HepG2 (cell line): ENCODE data around the gene ITGB7. TPM values are rescaled to one million over a fixed set of nuclear protein-coding genes. Genes with fewer than 3 reads are reported as not detected.
A peak's percentile ranks its signal among the peaks of the same experiment; 100 is the strongest.

Experiments
- AKAP8 ChIP-seq: sonication (generic); formaldehyde crosslinking; IDR thresholded peaks from 2 replicates; pipeline ENCODE4 v1.5.1; 2020; ENCODE audit warnings: mild to moderate bottlenecking, missing genetic modification reagents
- GATAD1 ChIP-seq: IDR thresholded peaks from 2 replicates; pipeline ENCODE4 v1.6.1; 2016; ENCODE audit warnings: missing genetic modification reagents, missing compliant biosample characterization
- ZFX ChIP-seq: sonication (generic); formaldehyde crosslinking; IDR thresholded peaks from 2 replicates; pipeline ENCODE4 v1.4.0; 2020; ENCODE audit warnings: mild to moderate bottlenecking, low read depth, missing genetic modification reagents, moderate library complexity
- ZNF136 ChIP-seq: sonication (generic); formaldehyde crosslinking; IDR thresholded peaks from 2 replicates; pipeline ENCODE4 v1.8.1; 2022; ENCODE audit warnings: low read depth, mild to moderate bottlenecking, moderate library complexity, missing genetic modification reagents
- ZNF496 ChIP-seq: sonication (generic); formaldehyde crosslinking; IDR thresholded peaks from 2 replicates; pipeline ENCODE4 v1.8.1; 2023; ENCODE audit warnings: mild to moderate bottlenecking, moderate library complexity, missing genetic modification reagents; ENCODE audit not compliant: insufficient replicate concordance
- polyA plus RNA-seq, 8 experiments: library from polyadenylated mRNA; depleted of rRNA in 3 of 8; stranded (reverse) in 7 of 8; unstranded in 1 of 8; fragments of >200 nt; fragmentation: Illumina TruSeq in 4 of 8; extraction: Trizol in 4 of 8; gene quantifications; 2 replicates each; pipeline versions ENCODE4 v1.2.1 to v1.2.3, GENCODE V29; 2011 to 2016; ENCODE audit warnings: low read depth in 4 of 8, missing spikeins in 1 of 8, mixed read lengths in 1 of 8; ENCODE audit not compliant: insufficient read depth in 1 of 8
- total RNA-seq, 5 experiments: library from RNA; depleted of rRNA; stranded (reverse); fragments of >200 nt; fragmentation: Illumina TruSeq; extraction: Trizol; gene quantifications; 2 replicates each; pipeline ENCODE4 v1.2.3, GENCODE V29; 2016; ENCODE audit warnings: low read depth in 1 of 5
- TF ChIP-seq, protein P1 (sequence below): sonication (generic); formaldehyde crosslinking; IDR thresholded peaks from 2 replicates; pipeline ENCODE4 v1.9.0; 2021; ENCODE audit warnings: mild to moderate bottlenecking, missing genetic modification reagents
- TF ChIP-seq, protein P2 (sequence below): sonication (generic); formaldehyde crosslinking; IDR thresholded peaks from 2 replicates; pipeline ENCODE4 v1.5.0; 2020; ENCODE audit warnings: mild to moderate bottlenecking, missing genetic modification reagents, borderline replicate concordance
- TF ChIP-seq, protein P3 (sequence below): sonication (generic); formaldehyde crosslinking; conservative IDR thresholded peaks from 2 replicates; pipeline ENCODE4 v1.4.0; 2020; ENCODE audit warnings: mild to moderate bottlenecking, missing genetic modification reagents, moderate library complexity
- TF ChIP-seq, protein P4 (sequence below): sonication (generic); formaldehyde crosslinking; IDR thresholded peaks from 2 replicates; pipeline ENCODE4 v1.9.0; 2022; ENCODE audit warnings: missing genetic modification reagents, mild to moderate bottlenecking, borderline replicate concordance

Gene ITGB7
- total and polyA plus RNA-seq, 2 of the 13 experiments (the other 11 are each of a cell fraction or from before 2014, with no cell fraction given) = 0.16 to 0.18 TPM

DNA sequence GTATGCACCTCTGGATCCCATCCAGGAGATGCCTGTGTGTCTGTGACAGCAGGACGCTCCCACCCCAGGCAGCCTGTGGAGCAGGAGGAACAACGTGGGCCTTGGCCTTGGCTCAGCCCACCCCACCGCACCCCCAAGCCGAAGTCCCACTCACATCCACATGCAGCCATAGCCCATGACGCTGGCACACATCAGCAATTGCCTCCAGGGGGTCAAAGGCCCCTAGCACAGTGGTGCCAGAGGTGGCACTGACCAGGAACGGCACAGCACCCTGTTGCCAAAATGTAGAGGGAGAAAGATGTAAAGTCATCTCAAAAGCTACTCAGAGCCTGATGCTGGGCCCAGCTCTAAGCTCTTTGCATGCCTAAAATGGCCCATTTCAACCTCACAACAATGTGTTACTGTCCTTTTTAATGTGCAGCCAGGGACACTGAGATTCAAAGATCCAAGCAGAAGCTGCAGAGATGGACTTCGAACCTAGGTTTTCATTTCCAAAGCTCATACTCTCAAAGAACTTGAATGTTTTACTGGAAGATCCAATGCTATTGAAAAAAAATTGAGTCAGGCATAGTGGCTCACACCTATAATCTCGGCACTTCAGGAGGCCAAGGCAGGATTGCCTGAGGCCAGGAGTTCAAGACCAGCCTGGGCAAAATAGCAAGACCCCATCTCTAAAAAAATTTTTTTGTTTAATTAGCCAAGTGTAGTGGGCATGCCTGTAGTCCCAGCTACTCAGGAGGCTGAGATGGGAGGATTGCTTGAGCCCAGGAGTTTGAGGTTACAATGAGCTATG, 45.7 kb downstream of the ITGB7 start (continued):
- TF ChIP-seq, protein P1, sequence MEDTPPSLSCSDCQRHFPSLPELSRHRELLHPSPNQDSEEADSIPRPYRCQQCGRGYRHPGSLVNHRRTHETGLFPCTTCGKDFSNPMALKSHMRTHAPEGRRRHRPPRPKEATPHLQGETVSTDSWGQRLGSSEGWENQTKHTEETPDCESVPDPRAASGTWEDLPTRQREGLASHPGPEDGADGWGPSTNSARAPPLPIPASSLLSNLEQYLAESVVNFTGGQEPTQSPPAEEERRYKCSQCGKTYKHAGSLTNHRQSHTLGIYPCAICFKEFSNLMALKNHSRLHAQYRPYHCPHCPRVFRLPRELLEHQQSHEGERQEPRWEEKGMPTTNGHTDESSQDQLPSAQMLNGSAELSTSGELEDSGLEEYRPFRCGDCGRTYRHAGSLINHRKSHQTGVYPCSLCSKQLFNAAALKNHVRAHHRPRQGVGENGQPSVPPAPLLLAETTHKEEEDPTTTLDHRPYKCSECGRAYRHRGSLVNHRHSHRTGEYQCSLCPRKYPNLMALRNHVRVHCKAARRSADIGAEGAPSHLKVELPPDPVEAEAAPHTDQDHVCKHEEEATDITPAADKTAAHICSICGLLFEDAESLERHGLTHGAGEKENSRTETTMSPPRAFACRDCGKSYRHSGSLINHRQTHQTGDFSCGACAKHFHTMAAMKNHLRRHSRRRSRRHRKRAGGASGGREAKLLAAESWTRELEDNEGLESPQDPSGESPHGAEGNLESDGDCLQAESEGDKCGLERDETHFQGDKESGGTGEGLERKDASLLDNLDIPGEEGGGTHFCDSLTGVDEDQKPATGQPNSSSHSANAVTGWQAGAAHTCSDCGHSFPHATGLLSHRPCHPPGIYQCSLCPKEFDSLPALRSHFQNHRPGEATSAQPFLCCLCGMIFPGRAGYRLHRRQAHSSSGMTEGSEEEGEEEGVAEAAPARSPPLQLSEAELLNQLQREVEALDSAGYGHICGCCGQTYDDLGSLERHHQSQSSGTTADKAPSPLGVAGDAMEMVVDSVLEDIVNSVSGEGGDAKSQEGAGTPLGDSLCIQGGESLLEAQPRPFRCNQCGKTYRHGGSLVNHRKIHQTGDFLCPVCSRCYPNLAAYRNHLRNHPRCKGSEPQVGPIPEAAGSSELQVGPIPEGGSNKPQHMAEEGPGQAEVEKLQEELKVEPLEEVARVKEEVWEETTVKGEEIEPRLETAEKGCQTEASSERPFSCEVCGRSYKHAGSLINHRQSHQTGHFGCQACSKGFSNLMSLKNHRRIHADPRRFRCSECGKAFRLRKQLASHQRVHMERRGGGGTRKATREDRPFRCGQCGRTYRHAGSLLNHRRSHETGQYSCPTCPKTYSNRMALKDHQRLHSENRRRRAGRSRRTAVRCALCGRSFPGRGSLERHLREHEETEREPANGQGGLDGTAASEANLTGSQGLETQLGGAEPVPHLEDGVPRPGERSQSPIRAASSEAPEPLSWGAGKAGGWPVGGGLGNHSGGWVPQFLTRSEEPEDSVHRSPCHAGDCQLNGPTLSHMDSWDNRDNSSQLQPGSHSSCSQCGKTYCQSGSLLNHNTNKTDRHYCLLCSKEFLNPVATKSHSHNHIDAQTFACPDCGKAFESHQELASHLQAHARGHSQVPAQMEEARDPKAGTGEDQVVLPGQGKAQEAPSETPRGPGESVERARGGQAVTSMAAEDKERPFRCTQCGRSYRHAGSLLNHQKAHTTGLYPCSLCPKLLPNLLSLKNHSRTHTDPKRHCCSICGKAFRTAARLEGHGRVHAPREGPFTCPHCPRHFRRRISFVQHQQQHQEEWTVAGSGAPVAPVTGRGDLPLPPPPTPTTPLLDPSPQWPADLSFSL (CRISPR knock-in tag) = 0 out of 2 replicates have a peak, but pooled peaks have one; percentile 15
- TF ChIP-seq GATAD1 (CRISPR knock-in tag) (no peak), ZNF496 (no peak), ZFX (CRISPR knock-in tag) (peak; percentile 16; the same call in 1 of the 2 replicates), AKAP8 (CRISPR knock-in tag) (no peak), ZNF136 (CRISPR knock-in tag) (0 out of 2 replicates have a peak, but pooled peaks have one; percentile 29)
- TF ChIP-seq, protein P2, sequence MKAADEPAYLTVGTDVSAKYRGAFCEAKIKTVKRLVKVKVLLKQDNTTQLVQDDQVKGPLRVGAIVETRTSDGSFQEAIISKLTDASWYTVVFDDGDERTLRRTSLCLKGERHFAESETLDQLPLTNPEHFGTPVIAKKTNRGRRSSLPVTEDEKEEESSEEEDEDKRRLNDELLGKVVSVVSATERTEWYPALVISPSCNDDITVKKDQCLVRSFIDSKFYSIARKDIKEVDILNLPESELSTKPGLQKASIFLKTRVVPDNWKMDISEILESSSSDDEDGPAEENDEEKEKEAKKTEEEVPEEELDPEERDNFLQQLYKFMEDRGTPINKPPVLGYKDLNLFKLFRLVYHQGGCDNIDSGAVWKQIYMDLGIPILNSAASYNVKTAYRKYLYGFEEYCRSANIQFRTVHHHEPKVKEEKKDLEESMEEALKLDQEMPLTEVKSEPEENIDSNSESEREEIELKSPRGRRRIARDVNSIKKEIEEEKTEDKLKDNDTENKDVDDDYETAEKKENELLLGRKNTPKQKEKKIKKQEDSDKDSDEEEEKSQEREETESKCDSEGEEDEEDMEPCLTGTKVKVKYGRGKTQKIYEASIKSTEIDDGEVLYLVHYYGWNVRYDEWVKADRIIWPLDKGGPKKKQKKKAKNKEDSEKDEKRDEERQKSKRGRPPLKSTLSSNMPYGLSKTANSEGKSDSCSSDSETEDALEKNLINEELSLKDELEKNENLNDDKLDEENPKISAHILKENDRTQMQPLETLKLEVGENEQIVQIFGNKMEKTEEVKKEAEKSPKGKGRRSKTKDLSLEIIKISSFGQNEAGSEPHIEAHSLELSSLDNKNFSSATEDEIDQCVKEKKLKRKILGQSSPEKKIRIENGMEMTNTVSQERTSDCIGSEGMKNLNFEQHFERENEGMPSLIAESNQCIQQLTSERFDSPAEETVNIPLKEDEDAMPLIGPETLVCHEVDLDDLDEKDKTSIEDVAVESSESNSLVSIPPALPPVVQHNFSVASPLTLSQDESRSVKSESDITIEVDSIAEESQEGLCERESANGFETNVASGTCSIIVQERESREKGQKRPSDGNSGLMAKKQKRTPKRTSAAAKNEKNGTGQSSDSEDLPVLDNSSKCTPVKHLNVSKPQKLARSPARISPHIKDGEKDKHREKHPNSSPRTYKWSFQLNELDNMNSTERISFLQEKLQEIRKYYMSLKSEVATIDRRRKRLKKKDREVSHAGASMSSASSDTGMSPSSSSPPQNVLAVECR (CRISPR knock-in tag) = peak; percentile 33; the same call in 1 of the 2 replicates
- TF ChIP-seq, protein P3, sequence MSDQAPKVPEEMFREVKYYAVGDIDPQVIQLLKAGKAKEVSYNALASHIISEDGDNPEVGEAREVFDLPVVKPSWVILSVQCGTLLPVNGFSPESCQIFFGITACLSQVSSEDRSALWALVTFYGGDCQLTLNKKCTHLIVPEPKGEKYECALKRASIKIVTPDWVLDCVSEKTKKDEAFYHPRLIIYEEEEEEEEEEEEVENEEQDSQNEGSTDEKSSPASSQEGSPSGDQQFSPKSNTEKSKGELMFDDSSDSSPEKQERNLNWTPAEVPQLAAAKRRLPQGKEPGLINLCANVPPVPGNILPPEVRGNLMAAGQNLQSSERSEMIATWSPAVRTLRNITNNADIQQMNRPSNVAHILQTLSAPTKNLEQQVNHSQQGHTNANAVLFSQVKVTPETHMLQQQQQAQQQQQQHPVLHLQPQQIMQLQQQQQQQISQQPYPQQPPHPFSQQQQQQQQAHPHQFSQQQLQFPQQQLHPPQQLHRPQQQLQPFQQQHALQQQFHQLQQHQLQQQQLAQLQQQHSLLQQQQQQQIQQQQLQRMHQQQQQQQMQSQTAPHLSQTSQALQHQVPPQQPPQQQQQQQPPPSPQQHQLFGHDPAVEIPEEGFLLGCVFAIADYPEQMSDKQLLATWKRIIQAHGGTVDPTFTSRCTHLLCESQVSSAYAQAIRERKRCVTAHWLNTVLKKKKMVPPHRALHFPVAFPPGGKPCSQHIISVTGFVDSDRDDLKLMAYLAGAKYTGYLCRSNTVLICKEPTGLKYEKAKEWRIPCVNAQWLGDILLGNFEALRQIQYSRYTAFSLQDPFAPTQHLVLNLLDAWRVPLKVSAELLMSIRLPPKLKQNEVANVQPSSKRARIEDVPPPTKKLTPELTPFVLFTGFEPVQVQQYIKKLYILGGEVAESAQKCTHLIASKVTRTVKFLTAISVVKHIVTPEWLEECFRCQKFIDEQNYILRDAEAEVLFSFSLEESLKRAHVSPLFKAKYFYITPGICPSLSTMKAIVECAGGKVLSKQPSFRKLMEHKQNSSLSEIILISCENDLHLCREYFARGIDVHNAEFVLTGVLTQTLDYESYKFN (CRISPR knock-in tag) = peak; percentile 55
- TF ChIP-seq, protein P4, sequence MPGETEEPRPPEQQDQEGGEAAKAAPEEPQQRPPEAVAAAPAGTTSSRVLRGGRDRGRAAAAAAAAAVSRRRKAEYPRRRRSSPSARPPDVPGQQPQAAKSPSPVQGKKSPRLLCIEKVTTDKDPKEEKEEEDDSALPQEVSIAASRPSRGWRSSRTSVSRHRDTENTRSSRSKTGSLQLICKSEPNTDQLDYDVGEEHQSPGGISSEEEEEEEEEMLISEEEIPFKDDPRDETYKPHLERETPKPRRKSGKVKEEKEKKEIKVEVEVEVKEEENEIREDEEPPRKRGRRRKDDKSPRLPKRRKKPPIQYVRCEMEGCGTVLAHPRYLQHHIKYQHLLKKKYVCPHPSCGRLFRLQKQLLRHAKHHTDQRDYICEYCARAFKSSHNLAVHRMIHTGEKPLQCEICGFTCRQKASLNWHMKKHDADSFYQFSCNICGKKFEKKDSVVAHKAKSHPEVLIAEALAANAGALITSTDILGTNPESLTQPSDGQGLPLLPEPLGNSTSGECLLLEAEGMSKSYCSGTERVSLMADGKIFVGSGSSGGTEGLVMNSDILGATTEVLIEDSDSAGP (CRISPR knock-in tag) = peak; percentile 46
